ENCODE measurements around the gene RBM33.
A peak's percentile ranks its signal among the peaks of the same experiment; 100 is the strongest.

The RBM33 gene

GRCh38 chr7:155631155-155631554, 13.3 kb upstream of the RBM33 start:
- DNase-seq: no peak

- no peak for DNase-seq
Measured at GRCh38 chr7:155635817-155636216, 8.6 kb upstream of the RBM33 start.

- DNase-seq: no peak
Measured at GRCh38 chr7:155637155-155637554, 7.3 kb upstream of the RBM33 start.

- no peak for DNase-seq
Measured at GRCh38 chr7:155638366-155638765, 6.1 kb upstream of the RBM33 start.

- DNase-seq: no peak
Measured at GRCh38 chr7:155639958-155640520, 4.4 kb upstream of the RBM33 start.

- no peak for DNase-seq
Measured at GRCh38 chr7:155640629-155641028, 3.8 kb upstream of the RBM33 start.

- no peak for DNase-seq
Measured at GRCh38 chr7:155643804-155644177, 670 bp upstream of the RBM33 start.

- peak; percentile 36 for DNase-seq
Measured at GRCh38 chr7:155644971-155645509, 579 bp downstream of the RBM33 start.

GRCh38 chr7:155645662-155646061, 1.2 kb downstream of the RBM33 start:
- DNase-seq: no peak

GRCh38 chr7:155646669-155647068, 2.2 kb downstream of the RBM33 start:
- DNase-seq: no peak

- DNase-seq: no peak
Measured at GRCh38 chr7:155647302-155647701, 2.8 kb downstream of the RBM33 start.

- no peak for DNase-seq
Measured at GRCh38 chr7:155647734-155648133, 3.3 kb downstream of the RBM33 start.

GRCh38 chr7:155648752-155649339, 4.4 kb downstream of the RBM33 start:
- DNase-seq: no peak

- no peak for DNase-seq
Measured at GRCh38 chr7:155649588-155649987, 5.1 kb downstream of the RBM33 start.

- DNase-seq: no peak
Measured at GRCh38 chr7:155652156-155653114, 8.0 kb downstream of the RBM33 start.

GRCh38 chr7:155653803-155654202, 9.3 kb downstream of the RBM33 start:
- no peak for DNase-seq

GRCh38 chr7:155656891-155657290, 12.4 kb downstream of the RBM33 start:
- no peak for DNase-seq

GRCh38 chr7:155660059-155660757, 15.7 kb downstream of the RBM33 start:
- no peak for DNase-seq

GRCh38 chr7:155660758-155661093, 16.3 kb downstream of the RBM33 start:
- no peak for DNase-seq

GRCh38 chr7:155662343-155663043, 18.0 kb downstream of the RBM33 start:
- no peak for DNase-seq

GRCh38 chr7:155663937-155664336, 19.5 kb downstream of the RBM33 start:
- DNase-seq: no peak
